ENCODE results near the gene NOP53. TPM values are rescaled to one million over a fixed set of nuclear protein-coding genes. Genes with fewer than 3 reads are reported as not detected.

Gene NOP53
- total and polyA plus RNA-seq, 9 of the 15 experiments (the other 6 are each of a cell fraction or from before 2014, with no cell fraction given) = 6.5 to 274 (median 145) TPM

DNA sequence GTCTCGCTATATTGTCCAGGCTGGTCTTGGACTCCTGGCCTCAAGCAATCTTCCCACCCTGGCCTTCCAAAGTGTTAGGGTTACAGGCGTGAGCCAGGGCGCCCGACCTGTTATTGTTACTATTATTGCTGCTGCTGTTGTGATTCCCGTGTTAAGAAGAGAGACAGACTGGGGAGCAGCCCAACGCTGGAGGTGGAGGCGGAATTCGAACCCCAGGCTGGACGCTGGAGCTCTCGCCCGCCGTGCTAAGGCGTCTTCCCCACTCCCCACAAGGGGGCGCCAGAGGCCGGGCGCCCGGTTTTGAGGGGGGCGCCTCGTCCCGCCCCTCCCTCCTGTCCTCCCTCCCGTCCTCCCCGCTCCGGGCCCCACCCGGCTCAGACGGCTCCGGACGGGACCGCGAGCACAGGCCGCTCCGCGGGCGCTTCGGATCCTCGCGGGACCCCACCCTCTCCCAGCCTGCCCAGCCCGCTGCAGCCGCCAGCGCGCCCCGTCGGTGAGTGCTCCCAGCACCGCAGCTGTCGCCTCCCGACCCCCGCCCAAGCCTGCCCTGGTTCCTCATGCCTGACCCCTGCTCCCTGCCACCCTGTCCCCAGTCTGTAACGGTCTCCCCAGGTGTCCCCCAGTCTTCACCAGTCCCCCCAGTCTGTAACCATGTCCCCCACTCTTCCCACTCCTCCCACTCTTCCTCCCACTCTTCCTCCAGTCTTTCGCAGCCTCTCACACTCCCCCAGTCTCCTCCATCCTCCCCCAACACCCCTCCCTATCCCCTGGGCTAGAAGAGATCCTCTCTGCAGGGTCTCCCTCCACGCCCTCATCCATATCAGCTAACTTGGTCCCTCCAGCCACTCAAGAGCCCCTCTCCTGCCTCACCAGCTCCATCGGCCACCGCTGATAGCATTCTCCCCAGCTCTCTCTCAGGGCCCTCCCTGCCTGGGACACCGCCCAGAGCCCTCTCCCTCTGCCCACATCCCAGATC is 32.0 kb upstream of the NOP53 start, which contains the start of gene EHD2 (continued):
- TF ChIP-seq ZNF274 (IDR thresholded peaks at IDR 0.05; ENCODE audit: borderline replicate concordance, low read depth, low read length) (no peak), MCM2 (IDR thresholded peaks at IDR 0.05; ENCODE audit: low read depth) (0 out of 2 replicates have a peak, but pooled peaks have one; percentile 58), MCM5 (IDR thresholded peaks at IDR 0.05; ENCODE audit: low read depth) (no peak), CEBPG (CRISPR knock-in tag; IDR thresholded peaks at IDR 0.05) (no peak), CEBPG (tag; conservative IDR thresholded peaks at IDR 0.05 in 1 of 2, IDR thresholded peaks at IDR 0.05 in 1 of 2) (no peak), SREBF1 (IDR thresholded peaks at IDR 0.05; ENCODE audit: borderline replicate concordance, low read depth, low read length) (no peak), ZNF780A (CRISPR knock-in tag; IDR thresholded peaks at IDR 0.05) (no peak), CBX2 (IDR thresholded peaks at IDR 0.05; ENCODE audit: insufficient read depth, low read length, poor library complexity, severe bottlenecking) (no peak), LEF1 (IDR thresholded peaks at IDR 0.05) (no peak), ATF7 (IDR thresholded peaks at IDR 0.05) (peak; percentile 49; the same call in 1 of the 2 replicates), NFYB (IDR thresholded peaks at IDR 0.05; ENCODE audit: extremely low read depth, insufficient read length) (no peak), POLR2B (IDR thresholded peaks at IDR 0.05; ENCODE audit: low read depth, partially characterized antibody) (peak; percentile 50), ZNF146 (CRISPR knock-in tag; IDR thresholded peaks at IDR 0.05; ENCODE audit: unreplicated experiment) (no peak), ZFP1 (CRISPR knock-in tag; IDR thresholded peaks at IDR 0.05) (no peak), RFX5 (IDR thresholded peaks at IDR 0.05; ENCODE audit: low read depth, low read length) (no peak), CBX5 (IDR thresholded peaks at IDR 0.05; ENCODE audit: borderline replicate concordance, low read depth) (no peak), FOXP1 (CRISPR knock-in tag; IDR thresholded peaks at IDR 0.05) (peak; percentile 30; the same call in 1 of the 2 replicates), KAT8 (IDR thresholded peaks at IDR 0.05; ENCODE audit: low read depth) (no peak), HDAC2 (IDR thresholded peaks at IDR 0.05) (0 out of 2 replicates have a peak, but pooled peaks have one; percentile 43), U2AF2 (optimal IDR thresholded peaks at IDR 0.05; ENCODE audit: low read depth, low read length) (no peak)
- TF ChIP-seq, protein P1, sequence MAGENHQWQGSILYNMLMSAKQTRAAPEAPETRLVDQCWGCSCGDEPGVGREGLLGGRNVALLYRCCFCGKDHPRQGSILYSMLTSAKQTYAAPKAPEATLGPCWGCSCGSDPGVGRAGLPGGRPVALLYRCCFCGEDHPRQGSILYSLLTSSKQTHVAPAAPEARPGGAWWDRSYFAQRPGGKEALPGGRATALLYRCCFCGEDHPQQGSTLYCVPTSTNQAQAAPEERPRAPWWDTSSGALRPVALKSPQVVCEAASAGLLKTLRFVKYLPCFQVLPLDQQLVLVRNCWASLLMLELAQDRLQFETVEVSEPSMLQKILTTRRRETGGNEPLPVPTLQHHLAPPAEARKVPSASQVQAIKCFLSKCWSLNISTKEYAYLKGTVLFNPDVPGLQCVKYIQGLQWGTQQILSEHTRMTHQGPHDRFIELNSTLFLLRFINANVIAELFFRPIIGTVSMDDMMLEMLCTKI (IDR thresholded peaks at IDR 0.05; ENCODE audit: partially characterized antibody) = no peak
- TF ChIP-seq, protein P2, sequence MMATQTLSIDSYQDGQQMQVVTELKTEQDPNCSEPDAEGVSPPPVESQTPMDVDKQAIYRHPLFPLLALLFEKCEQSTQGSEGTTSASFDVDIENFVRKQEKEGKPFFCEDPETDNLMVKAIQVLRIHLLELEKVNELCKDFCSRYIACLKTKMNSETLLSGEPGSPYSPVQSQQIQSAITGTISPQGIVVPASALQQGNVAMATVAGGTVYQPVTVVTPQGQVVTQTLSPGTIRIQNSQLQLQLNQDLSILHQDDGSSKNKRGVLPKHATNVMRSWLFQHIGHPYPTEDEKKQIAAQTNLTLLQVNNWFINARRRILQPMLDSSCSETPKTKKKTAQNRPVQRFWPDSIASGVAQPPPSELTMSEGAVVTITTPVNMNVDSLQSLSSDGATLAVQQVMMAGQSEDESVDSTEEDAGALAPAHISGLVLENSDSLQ (IDR thresholded peaks at IDR 0.05) = peak; percentile 60
- TF ChIP-seq, protein P3, sequence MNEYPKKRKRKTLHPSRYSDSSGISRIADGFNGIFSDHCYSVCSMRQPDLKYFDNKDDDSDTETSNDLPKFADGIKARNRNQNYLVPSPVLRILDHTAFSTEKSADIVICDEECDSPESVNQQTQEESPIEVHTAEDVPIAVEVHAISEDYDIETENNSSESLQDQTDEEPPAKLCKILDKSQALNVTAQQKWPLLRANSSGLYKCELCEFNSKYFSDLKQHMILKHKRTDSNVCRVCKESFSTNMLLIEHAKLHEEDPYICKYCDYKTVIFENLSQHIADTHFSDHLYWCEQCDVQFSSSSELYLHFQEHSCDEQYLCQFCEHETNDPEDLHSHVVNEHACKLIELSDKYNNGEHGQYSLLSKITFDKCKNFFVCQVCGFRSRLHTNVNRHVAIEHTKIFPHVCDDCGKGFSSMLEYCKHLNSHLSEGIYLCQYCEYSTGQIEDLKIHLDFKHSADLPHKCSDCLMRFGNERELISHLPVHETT (CRISPR knock-in tag; conservative IDR thresholded peaks at IDR 0.05 in 1 of 2, IDR thresholded peaks at IDR 0.05 in 1 of 2) = no peak
- TF ChIP-seq, protein P4, sequence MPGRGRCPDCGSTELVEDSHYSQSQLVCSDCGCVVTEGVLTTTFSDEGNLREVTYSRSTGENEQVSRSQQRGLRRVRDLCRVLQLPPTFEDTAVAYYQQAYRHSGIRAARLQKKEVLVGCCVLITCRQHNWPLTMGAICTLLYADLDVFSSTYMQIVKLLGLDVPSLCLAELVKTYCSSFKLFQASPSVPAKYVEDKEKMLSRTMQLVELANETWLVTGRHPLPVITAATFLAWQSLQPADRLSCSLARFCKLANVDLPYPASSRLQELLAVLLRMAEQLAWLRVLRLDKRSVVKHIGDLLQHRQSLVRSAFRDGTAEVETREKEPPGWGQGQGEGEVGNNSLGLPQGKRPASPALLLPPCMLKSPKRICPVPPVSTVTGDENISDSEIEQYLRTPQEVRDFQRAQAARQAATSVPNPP (IDR thresholded peaks at IDR 0.05; ENCODE audit: borderline replicate concordance, insufficient read depth, insufficient read length) = no peak
